H1 (cell line): ENCODE results near the gene SERPING1. TPM values are rescaled to one million over a fixed set of nuclear protein-coding genes. Genes with fewer than 3 reads are reported as not detected.
A peak's percentile ranks its signal among the peaks of the same experiment; 100 is the strongest.

Experiments used
- CTCF ChIA-PET: fragments of 300-600 bp; sonication (Branson Sonifier 250); formaldehyde crosslinking; loops from one replicate; lab custom pipeline; 2021; ENCODE audit not compliant: partially characterized antibody; lab: Charles Lee
- POLR2A ChIA-PET: fragments of 300-600 bp; sonication (Branson Sonifier 250); formaldehyde crosslinking; loops from one replicate; lab custom pipeline; 2021; ENCODE audit warnings: inconsistent platforms; ENCODE audit not compliant: partially characterized antibody; lab: Charles Lee
- DNase-seq, 2 experiments: peaks; one replicate each; pipeline versions ENCODE4 v3.0.0 to v3.0.0-alpha.2; 2010 to 2022; ENCODE audit warnings: low spot score in 2 of 2, low read depth in 1 of 2, mixed read lengths in 1 of 2
- FAIRE-seq: peaks from 2 replicates; lab custom pipeline; 2011; peaks lifted over from hg19 to GRCh38; lab: Jason Lieb, UNC
- H2AFZ ChIP-seq: 2 replicates; pipeline ENCODE4 v1.8.1; 2012; ENCODE audit warnings: low read length, inconsistent platforms
- H2AK5ac ChIP-seq: 2 replicates; pipeline ENCODE4 v1.6.1; 2013; ENCODE audit warnings: low read depth, low read length
- H2BK120ac ChIP-seq: replicated peaks from 2 replicates; pipeline ENCODE3; 2013; ENCODE audit warnings: low read depth, low read length, inconsistent platforms
- H2BK12ac ChIP-seq: 2 replicates; pipeline ENCODE4 v1.6.1; 2013; ENCODE audit warnings: low read depth, low read length
- H2BK15ac ChIP-seq: 2 replicates; pipeline ENCODE4 v1.6.1; 2013; ENCODE audit warnings: low read length
- H2BK20ac ChIP-seq: 2 replicates; pipeline ENCODE4 v1.6.1; 2013; ENCODE audit warnings: low read length
- H2BK5ac ChIP-seq: 2 replicates; pipeline ENCODE4 v1.6.1; 2013; ENCODE audit warnings: low read depth, low read length
- H3K14ac ChIP-seq: 2 replicates; pipeline ENCODE4 v1.6.1; 2013; ENCODE audit warnings: inconsistent platforms; ENCODE audit not compliant: insufficient read length
- H3K18ac ChIP-seq: 2 replicates; pipeline ENCODE4 v1.6.1; 2013; ENCODE audit warnings: low read length; ENCODE audit errors: extremely low read depth
- H3K23ac ChIP-seq: 2 replicates; pipeline ENCODE4 v1.6.1; 2013; ENCODE audit warnings: inconsistent platforms; ENCODE audit not compliant: insufficient read length
- H3K23me2 ChIP-seq: 2 replicates; pipeline ENCODE4 v1.6.1; 2013; ENCODE audit warnings: low read depth, low read length
- H3K27ac ChIP-seq: 2 replicates; pipeline ENCODE4 v1.6.1; 2011; ENCODE audit warnings: low read depth, low read length, inconsistent platforms
- H3K27me3 ChIP-seq, 4 experiments: replicated peaks in 1 of 4; 1 replicate in 1 of 4; 2 replicates in 3 of 4; pipeline versions ENCODE4 v1.6.1 to v1.8.1; 2011 to 2013; ENCODE audit warnings: low read length in 3 of 4, mild to moderate bottlenecking in 3 of 4, inconsistent platforms in 2 of 4, mixed read lengths in 2 of 4, moderate library complexity in 1 of 4; ENCODE audit not compliant: control insufficient read depth in 3 of 4, insufficient read depth in 3 of 4; ENCODE audit errors: extremely low read depth in 1 of 4
- H3K36me3 ChIP-seq, 4 experiments: 2 replicates each; pipeline versions ENCODE4 v1.6.1 to v1.8.1; 2011 to 2013; ENCODE audit warnings: mild to moderate bottlenecking in 4 of 4, low read length in 3 of 4, moderate library complexity in 2 of 4, control low read depth in 1 of 4, inconsistent platforms in 1 of 4; ENCODE audit not compliant: insufficient read depth in 4 of 4, control insufficient read depth in 2 of 4
- H3K4ac ChIP-seq: replicated peaks from 2 replicates; pipeline ENCODE3; 2013; ENCODE audit warnings: low read length, low read depth, mixed read lengths, inconsistent platforms; ENCODE audit not compliant: insufficient read length
- H3K4me1 ChIP-seq, 4 experiments: replicated peaks in 1 of 4; 1 replicate in 1 of 4; 2 replicates in 3 of 4; pipeline versions ENCODE4 v1.6.1 to v1.8.1; 2011 to 2013; ENCODE audit warnings: low read length in 3 of 4, inconsistent platforms in 2 of 4, mixed read lengths in 1 of 4; ENCODE audit not compliant: insufficient read depth in 4 of 4, control insufficient read depth in 3 of 4
- H3K4me2 ChIP-seq, 2 experiments: 2 replicates each; pipeline versions ENCODE4 v1.6.1 to v1.8.1; 2011 to 2013; ENCODE audit warnings: low read depth in 2 of 2, low read length in 2 of 2, control low read depth in 1 of 2, inconsistent platforms in 1 of 2, mild to moderate bottlenecking in 1 of 2; ENCODE audit not compliant: insufficient read depth in 1 of 2
- H3K4me3 ChIP-seq, 4 experiments: fragments of 200-600, 300-600 bp in 1 of 4; sonication (generic), shearing (Covaris generic), sonication (Bioruptor Twin) in 1 of 4; 2 replicates each; pipeline versions ENCODE4 v1.5.1 to v1.8.1; 2011 to 2016; ENCODE audit warnings: low read length in 4 of 4, low read depth in 3 of 4, control low read depth in 2 of 4, inconsistent platforms in 2 of 4, mild to moderate bottlenecking in 2 of 4, mixed read lengths in 1 of 4, moderate library complexity in 1 of 4; ENCODE audit not compliant: insufficient read depth in 2 of 4; ENCODE audit errors: extremely low read depth in 1 of 4
- H3K56ac ChIP-seq: replicated peaks from 2 replicates; pipeline ENCODE3; 2013; ENCODE audit warnings: low read depth, mild to moderate bottlenecking, mixed read lengths, low read length, inconsistent platforms; ENCODE audit not compliant: insufficient read length
- H3K79me1 ChIP-seq: 2 replicates; pipeline ENCODE4 v1.6.1; 2013; ENCODE audit warnings: low read depth, low read length, control low read depth
- H3K79me2 ChIP-seq, 2 experiments: 2 replicates each; pipeline versions ENCODE4 v1.6.1 to v1.8.1; 2012 to 2013; ENCODE audit warnings: low read length in 2 of 2, mild to moderate bottlenecking in 2 of 2, inconsistent platforms in 1 of 2; ENCODE audit not compliant: insufficient read depth in 2 of 2, control insufficient read depth in 1 of 2
- H3K9ac ChIP-seq, 4 experiments: replicated peaks in 1 of 4; 1 replicate in 1 of 4; 2 replicates in 3 of 4; pipeline versions ENCODE4 v1.6.1 to v1.8.1; 2011 to 2013; ENCODE audit warnings: low read depth in 3 of 4, low read length in 3 of 4, control low read depth in 2 of 4, mild to moderate bottlenecking in 2 of 4, moderate library complexity in 2 of 4, inconsistent platforms in 1 of 4; ENCODE audit errors: extremely low read depth in 1 of 4
- H3K9me3 ChIP-seq, 2 experiments: 2 replicates each; pipeline versions ENCODE4 v1.6.1 to v1.8.1; 2012 to 2013; ENCODE audit warnings: mild to moderate bottlenecking in 2 of 2, moderate library complexity in 2 of 2, control low read depth in 1 of 2, inconsistent platforms in 1 of 2, low read depth in 1 of 2, low read length in 1 of 2, mixed read lengths in 1 of 2; ENCODE audit not compliant: insufficient read depth in 2 of 2
- H4K20me1 ChIP-seq, 2 experiments: replicated peaks in 1 of 2; 2 replicates each; pipeline versions ENCODE3 to v1.8.1; 2011 to 2013; ENCODE audit warnings: inconsistent platforms in 2 of 2, low read length in 2 of 2, mild to moderate bottlenecking in 1 of 2; ENCODE audit not compliant: insufficient read depth in 2 of 2, control insufficient read depth in 1 of 2
- H4K5ac ChIP-seq: 2 replicates; pipeline ENCODE4 v1.6.1; 2013; ENCODE audit warnings: low read length, low read depth, mixed read lengths, inconsistent platforms; ENCODE audit not compliant: insufficient read length
- H4K8ac ChIP-seq: 2 replicates; pipeline ENCODE4 v1.8.0; 2013; ENCODE audit warnings: mild to moderate bottlenecking, moderate library complexity, low read length, inconsistent platforms; ENCODE audit not compliant: insufficient read depth; ENCODE audit errors: extremely low read depth
- H4K91ac ChIP-seq: replicated peaks from 2 replicates; pipeline ENCODE3; 2013; ENCODE audit warnings: low read length, mixed read lengths, inconsistent platforms; ENCODE audit not compliant: insufficient read length
- EGR1 ChIP-seq: IDR thresholded peaks from 2 replicates; pipeline ENCODE4 v1.6.1; 2011; ENCODE audit warnings: low read depth, low read length, borderline replicate concordance
- JUN ChIP-seq: IDR thresholded peaks from 2 replicates; pipeline ENCODE4 v1.6.1; 2011; ENCODE audit warnings: low read depth, mild to moderate bottlenecking, improper control_type of control experiment, low read length
- NRF1 ChIP-seq: IDR thresholded peaks from 2 replicates; pipeline ENCODE4 v1.6.1; 2011; ENCODE audit warnings: mild to moderate bottlenecking, low read depth, low read length, improper control_type of control experiment
- POLR2AphosphoS5 ChIP-seq: IDR thresholded peaks from 2 replicates; pipeline ENCODE4 v1.6.1; 2011; ENCODE audit warnings: low read depth, low read length
- POU5F1 ChIP-seq: IDR thresholded peaks from 2 replicates; pipeline ENCODE4 v1.6.1; 2011; ENCODE audit warnings: low read depth, mild to moderate bottlenecking, low read length, moderate library complexity
- RBBP5 ChIP-seq: IDR thresholded peaks from 2 replicates; pipeline ENCODE4 v1.7.1; 2012; ENCODE audit warnings: low read depth, mild to moderate bottlenecking, inconsistent platforms, low read length, moderate library complexity, borderline replicate concordance
- SIN3A ChIP-seq, 2 experiments: IDR thresholded peaks in 1 of 2; conservative IDR thresholded peaks in 1 of 2; 2 replicates each; pipeline ENCODE4 v1.6.1; 2011 to 2012; ENCODE audit warnings: low read length in 2 of 2, improper control_type of control experiment in 1 of 2, low read depth in 1 of 2, mild to moderate bottlenecking in 1 of 2
- TAF7 ChIP-seq: optimal IDR thresholded peaks from 2 replicates; pipeline ENCODE3; 2011; ENCODE audit warnings: low read depth, mild to moderate bottlenecking, inconsistent platforms, low read length, moderate library complexity, borderline replicate concordance
- ZNF274 ChIP-seq: IDR thresholded peaks from 2 replicates; pipeline ENCODE4 v1.7.0; 2012; ENCODE audit warnings: low read length, borderline replicate concordance; ENCODE audit errors: extremely low read depth
- WGBS, 2 experiments: shearing (Covaris generic) in 1 of 2; methylation state at CpG; one replicate each; pipeline versions ENCODE4 v1.1.6 to v1.1.7; 2013 to 2015; ENCODE audit warnings: low lambda C conversion rate in 2 of 2, mixed read lengths in 2 of 2, inconsistent platforms in 1 of 2, low coverage in 1 of 2, missing lambda C conversion rate in 1 of 2; ENCODE audit not compliant: insufficient replicate concordance in 2 of 2, insufficient coverage in 1 of 2, insufficient read length in 1 of 2; ENCODE audit errors: extremely low coverage in 1 of 2, missing lambda C conversion rate in 1 of 2; 5-methylcytosine and 5-hydroxymethylcytosine counted together
- polyA plus RNA-seq, 7 experiments: library from polyadenylated mRNA; depleted of rRNA in 3 of 7; stranded (reverse) in 5 of 7; unstranded in 2 of 7; fragments of >200 nt in 5 of 7; fragments of 200-250 nt in 2 of 7; gene quantifications; 1 replicate in 5 of 7; 2 replicates in 1 of 7; 4 replicates in 1 of 7; pipeline versions ENCODE4 v1.2.1 to v1.2.3, GENCODE V29; 2011 to 2013; ENCODE audit warnings: missing spikeins in 2 of 7, mixed read lengths in 2 of 7
- total RNA-seq: library from RNA; stranded (reverse); fragmentation: NEBNext Ultra II Directional; extraction: Animal tissue kit (Norgen Biotek cat#: 25700); gene quantifications from 2 replicates; pipeline ENCODE4 v1.2.1, GENCODE V29; 2021

Gene SERPING1
- total and polyA plus RNA-seq, 2 of the 8 experiments (the other 6 are each of a cell fraction or from before 2014, with no cell fraction given), result 50.9 to 54.8 TPM

DNA sequence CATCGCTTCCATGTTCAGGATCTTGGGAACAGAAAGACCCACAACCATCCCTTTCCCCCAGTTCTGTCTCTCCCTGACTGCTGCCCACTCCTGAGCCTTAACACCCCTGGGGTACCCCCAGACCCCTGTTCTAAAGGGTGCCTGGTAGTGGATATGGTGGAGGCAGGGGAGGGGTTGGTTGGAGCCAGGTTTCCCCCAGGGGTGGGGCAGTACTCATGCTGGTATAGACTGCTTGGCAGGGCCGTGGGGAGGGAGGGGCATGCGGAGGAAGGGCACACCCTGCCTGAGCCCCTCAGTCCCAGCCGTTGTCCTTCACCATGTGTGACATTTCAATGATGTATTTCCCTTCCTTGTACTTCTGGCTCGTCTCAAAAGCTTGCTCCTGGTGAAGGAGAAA is 48.2 kb downstream of the SERPING1 start:
- CTCF ChIA-PET, result interaction anchor here (0.9 to 14.3 kb wide), 14 partner anchors 8 to 307 kb away, joined by 3 to 357 read pairs (median 6); partner anchors contain the start of genes P2RX3, SERPING1 and UBE2L6
- H2BK20ac ChIP-seq, result no peak overlapping the region
- FAIRE-seq (peak; percentile 28), DNase-seq (peak in 1 of 2 experiments; percentile 70)
- H3K4ac ChIP-seq, result no peak overlapping the region
- H3K4me1 ChIP-seq, result peaks cover 39 to 65% (median 44%) of the 10 kb centered on the region in 4 experiments
- no peak overlapping the region for H4K5ac ChIP-seq
- no peak overlapping the region for H2BK15ac ChIP-seq
- no peak overlapping the region for H3K14ac ChIP-seq
- no peak overlapping the region for H2BK12ac ChIP-seq
- 0 out of 7 replicates have a peak, but pooled peaks cover 0 to 4% (median 0%) of the 10 kb centered on the region in 4 experiments for H3K27me3 ChIP-seq
- H3K23ac ChIP-seq, result no peak overlapping the region
- peaks cover 29 to 41% of the 10 kb centered on the region in 2 experiments for H4K20me1 ChIP-seq
- H3K9ac ChIP-seq, result no peak overlapping the region
- peaks cover 0 to 18% of the 10 kb centered on the region in 2 experiments; a peak in 2 of 4 replicates for H3K79me2 ChIP-seq
- H3K9me3 ChIP-seq, result no peaks in the 10 kb centered on the region
- POLR2A ChIA-PET, result interaction anchor here (0.6 to 29.6 kb wide), 17 partner anchors 5 to 310 kb away, joined by 3 to 1546 read pairs (median 10); partner anchors contain the start of genes CLP1, RTN4RL2, SERPING1 and SLC43A1
- H3K4me2 ChIP-seq, result peak overlapping the region; percentile 1 to 92; a peak in 1 of 4 replicates
- no peak overlapping the region for H4K8ac ChIP-seq
- H2AK5ac ChIP-seq, result no peak overlapping the region
- no peak overlapping the region for H3K56ac ChIP-seq
- H2AFZ ChIP-seq, result no peak overlapping the region
- peaks cover under 1% of the 10 kb centered on the region; the same call in 1 of the 2 replicates for H3K79me1 ChIP-seq
- H3K4me3 ChIP-seq, result no peak overlapping the region; a peak in 1 of 8 replicates
- 60% methylated on average over 5 of the region's 5 CpGs; no CpG with 5 or more reads in 1 of the 2 experiments for WGBS, 2 experiments
- no peak overlapping the region for H2BK120ac ChIP-seq
- peaks cover 28% of the 10 kb centered on the region for H3K23me2 ChIP-seq
- 0 out of 2 replicates have a peak overlapping the region, but pooled peaks have one; percentile 9 for H2BK5ac ChIP-seq
- no peak overlapping the region for H4K91ac ChIP-seq
- no peak for TF ChIP-seq EGR1
- peak; percentile 70 for TF ChIP-seq POLR2AphosphoS5
- TF ChIP-seq POU5F1, result no peak
- TF ChIP-seq NRF1, result no peak
- TF ChIP-seq SIN3A (conservative IDR thresholded peaks at IDR 0.05 in 1 of 2, IDR thresholded peaks at IDR 0.05 in 1 of 2; ENCODE audit: low read depth in 1 of 2, low read length in 2 of 2), result no peak
- TF ChIP-seq JUN, result no peak
- 0 out of 2 replicates have a peak, but pooled peaks have one; percentile 3 for TF ChIP-seq RBBP5
- TF ChIP-seq ZNF274, result no peak
- peak; percentile 16 for TF ChIP-seq TAF7
- H3K27ac ChIP-seq, result no peak overlapping the region
- H3K18ac ChIP-seq, result no peak overlapping the region
- peaks cover 9 to 18% (median 11%) of the 10 kb centered on the region in 4 experiments; a peak in 6 of 8 replicates for H3K36me3 ChIP-seq
